Neural progenitor cell (in vitro differentiated cells): Measurements from ENCODE around the gene SPSB4. TPM values are rescaled to one million over a fixed set of nuclear protein-coding genes. Genes with fewer than 3 reads are reported as not detected.

ENCODE experiments used
- DNase-seq: peaks from one replicate; pipeline ENCODE4 v3.0.0-alpha.2; 2016; ENCODE audit warnings: low spot score
- H2AFZ ChIP-seq: fragments of 200-600 bp; sonication (generic); replicated peaks from 2 replicates; pipeline ENCODE4 v1.6.1; 2016; ENCODE audit warnings: antibody characterized with exemption
- H3F3A ChIP-seq: fragments of 200-600 bp; sonication (generic); 2 replicates; pipeline ENCODE4 v1.6.1; 2016; ENCODE audit warnings: antibody characterized with exemption, low read depth
- H3K27ac ChIP-seq: fragments of 200-600 bp; sonication (generic); 2 replicates; pipeline ENCODE4 v1.5.1; 2016; ENCODE audit warnings: mild to moderate bottlenecking
- H3K27me3 ChIP-seq: fragments of 200-600 bp; sonication (generic); 2 replicates; pipeline ENCODE4 v1.6.1; 2016; ENCODE audit warnings: mild to moderate bottlenecking, moderate library complexity
- H3K36me3 ChIP-seq: fragments of 200-600 bp; sonication (generic); 2 replicates; pipeline ENCODE4 v1.5.1; 2016
- H3K4me1 ChIP-seq: fragments of 200-600 bp; sonication (generic); 2 replicates; pipeline ENCODE4 v1.6.1; 2016; ENCODE audit warnings: mixed run types
- H3K4me2 ChIP-seq: fragments of 200-600 bp; sonication (generic); 2 replicates; pipeline ENCODE4 v1.6.1; 2016
- H3K4me3 ChIP-seq: fragments of 200-600 bp; sonication (generic); 2 replicates; pipeline ENCODE4 v1.5.1; 2016
- H3K79me2 ChIP-seq: fragments of 200-600 bp; sonication (generic); 2 replicates; pipeline ENCODE4 v1.6.1; 2016; ENCODE audit warnings: low read depth
- H3K9ac ChIP-seq: fragments of 200-600 bp; sonication (generic); 2 replicates; pipeline ENCODE4 v1.6.1; 2016
- H3K9me3 ChIP-seq: fragments of 200-600 bp; sonication (generic); 2 replicates; pipeline ENCODE4 v1.5.1; 2016; ENCODE audit warnings: low read depth
- H4K20me1 ChIP-seq: fragments of 200-600 bp; sonication (generic); 2 replicates; pipeline ENCODE4 v1.6.1; 2016; ENCODE audit warnings: low read depth
- H3K27ac Mint-ChIP-seq: 3 replicates; pipeline ENCODE4 v1.8.0; 2021; ENCODE audit warnings: mixed read lengths
- H3K27me3 Mint-ChIP-seq: 2 replicates; pipeline ENCODE4 v1.8.0; 2022; ENCODE audit warnings: low read depth, mild to moderate bottlenecking, inconsistent platforms, moderate library complexity, mixed read lengths; ENCODE audit not compliant: insufficient read depth
- H3K36me3 Mint-ChIP-seq: 3 replicates; pipeline ENCODE4 v1.8.0; 2021; ENCODE audit warnings: mixed read lengths
- H3K4me1 Mint-ChIP-seq: 3 replicates; pipeline ENCODE4 v1.8.0; 2021; ENCODE audit warnings: mixed read lengths
- H3K4me3 Mint-ChIP-seq: 3 replicates; pipeline ENCODE4 v1.8.0; 2021; ENCODE audit warnings: mild to moderate bottlenecking, moderate library complexity, mixed read lengths
- H3K9me3 Mint-ChIP-seq: 3 replicates; pipeline ENCODE4 v1.8.0; 2020; ENCODE audit warnings: mixed read lengths
- CTCF ChIP-seq: fragments of 200-600 bp; sonication (generic); IDR thresholded peaks from 2 replicates; pipeline ENCODE4 v1.5.1; 2017; ENCODE audit warnings: antibody characterized with exemption, mild to moderate bottlenecking
- EZH2 ChIP-seq: fragments of 200-600 bp; sonication (generic); IDR thresholded peaks from 2 replicates; pipeline ENCODE4 v1.6.1; 2017; ENCODE audit warnings: antibody characterized with exemption, mild to moderate bottlenecking, moderate library complexity
- EZH2phosphoT487 ChIP-seq: fragments of 200-600 bp; sonication (generic); IDR thresholded peaks from 2 replicates; pipeline ENCODE4 v1.6.1; 2017; ENCODE audit warnings: antibody characterized with exemption
- total RNA-seq: library from RNA; depleted of rRNA; stranded (reverse); fragments of >200 nt; gene quantifications from 2 replicates; pipeline ENCODE4 v1.2.3, GENCODE V29; 2015; ENCODE audit warnings: low replicate concordance

The SPSB4 gene
- total RNA-seq, 1 donor from 2014 or later, result 4.9 TPM

GRCh38 chr3:141179983-141180382 lies 128.8 kb downstream of the SPSB4 start:
- Mint-ChIP-seq H3K4me1 (no peaks in the 10 kb centered on the region), H3K9me3 (peaks cover 15% of the 10 kb centered on the region), H3K27ac (no peak overlapping the region), H3K36me3 (peaks cover 4% of the 10 kb centered on the region), H3K4me3 (no peak overlapping the region), H3K27me3 (no peaks in the 10 kb centered on the region)
- no peak for DNase-seq
- Histone ChIP-seq H3K9me3 (no peaks in the 10 kb centered on the region), H3K36me3 (no peaks in the 10 kb centered on the region), H3K4me3 (no peak overlapping the region), H3F3A (no peaks in the 10 kb centered on the region), H3K9ac (no peak overlapping the region), H3K4me2 (no peak overlapping the region), H3K27ac (no peak overlapping the region), H3K27me3 (no peaks in the 10 kb centered on the region), H2AFZ (no peak overlapping the region), H3K79me2 (no peaks in the 10 kb centered on the region), H3K4me1 (no peaks in the 10 kb centered on the region), H4K20me1 (no peaks in the 10 kb centered on the region)
- TF ChIP-seq EZH2 (no peak), CTCF (no peak), EZH2phosphoT487 (no peak)

GRCh38 chr3:141181196-141181595 lies 130.0 kb downstream of the SPSB4 start:
- no peaks in the 10 kb centered on the region for H3K79me2 ChIP-seq
- no peaks in the 10 kb centered on the region for H3F3A ChIP-seq
- Mint-ChIP-seq H3K4me1 (no peaks in the 10 kb centered on the region), H3K36me3 (peaks cover 4% of the 10 kb centered on the region), H3K27me3 (no peaks in the 10 kb centered on the region), H3K4me3 (no peak overlapping the region), H3K9me3 (peaks cover 15% of the 10 kb centered on the region), H3K27ac (no peak overlapping the region)
- H3K4me3 ChIP-seq, result no peak overlapping the region
- no peaks in the 10 kb centered on the region for H3K27me3 ChIP-seq
- H3K9ac ChIP-seq, result no peak overlapping the region
- H3K4me2 ChIP-seq, result no peak overlapping the region
- H3K9me3 ChIP-seq, result no peaks in the 10 kb centered on the region
- DNase-seq, result no peak
- H3K4me1 ChIP-seq, result no peaks in the 10 kb centered on the region
- no peak overlapping the region for H2AFZ ChIP-seq
- TF ChIP-seq CTCF (no peak), EZH2 (no peak), EZH2phosphoT487 (no peak)
- no peaks in the 10 kb centered on the region for H3K36me3 ChIP-seq
- H3K27ac ChIP-seq, result no peak overlapping the region
- H4K20me1 ChIP-seq, result no peaks in the 10 kb centered on the region

- TF ChIP-seq CTCF (no peak), EZH2 (no peak), EZH2phosphoT487 (no peak)
- no peak overlapping the region for H3K4me3 ChIP-seq
- no peak overlapping the region for H3K9ac ChIP-seq
- no peaks in the 10 kb centered on the region for H3F3A ChIP-seq
- Mint-ChIP-seq H3K9me3 (peaks cover 15% of the 10 kb centered on the region), H3K4me1 (no peaks in the 10 kb centered on the region), H3K36me3 (peaks cover 4% of the 10 kb centered on the region), H3K27ac (no peak overlapping the region), H3K4me3 (no peak overlapping the region), H3K27me3 (no peaks in the 10 kb centered on the region)
- no peaks in the 10 kb centered on the region for H4K20me1 ChIP-seq
- no peak overlapping the region for H3K4me2 ChIP-seq
- no peak overlapping the region for H3K27ac ChIP-seq
- H3K36me3 ChIP-seq, result no peaks in the 10 kb centered on the region
- no peaks in the 10 kb centered on the region for H3K4me1 ChIP-seq
- H3K79me2 ChIP-seq, result no peaks in the 10 kb centered on the region
- H3K27me3 ChIP-seq, result no peaks in the 10 kb centered on the region
- H2AFZ ChIP-seq, result no peak overlapping the region
- H3K9me3 ChIP-seq, result no peaks in the 10 kb centered on the region
- DNase-seq, result no peak
These were observed 130.7 kb downstream of the SPSB4 start for GRCh38 chr3:141181819-141182218.
